GM12865 (cell line): ENCODE data around the gene CPXM2.

Experiments used
- DNase-seq: peaks from one replicate; pipeline ENCODE4 v3.0.0; 2010; ENCODE audit warnings: low read depth
- H3K4me3 ChIP-seq: 2 replicates; pipeline ENCODE4 v1.5.1; 2011; ENCODE audit warnings: mild to moderate bottlenecking, low read depth, low read length, control low read depth
- CTCF ChIP-seq: IDR thresholded peaks from 2 replicates; pipeline ENCODE4 v1.5.1; 2011; ENCODE audit warnings: low read length, control low read depth, low read depth, inconsistent platforms; ENCODE audit not compliant: insufficient read depth; ENCODE audit errors: missing control alignments

CPXM2 gene

GRCh38 chr10:123891144-123892071 is at the start of gene CPXM2:
Gene CPXM2 (minus strand): TSS chr10:123891807. CDS start chr10:123891659, 148 bp downstream.
- DNase-seq, result no peak
- no peak within 1 kb of the TSS for H3K4me3 ChIP-seq
- TF ChIP-seq CTCF, result no peak

- DNase-seq, result no peak
- H3K4me3 ChIP-seq, result no peak overlapping the region
- no peak for TF ChIP-seq CTCF
Measured at GRCh38 chr10:123939591-123939990, 48.0 kb upstream of the CPXM2 start.

GRCh38 chr10:123938890-123939289 is 47.3 kb upstream of the CPXM2 start:
- no peak for TF ChIP-seq CTCF
- no peak overlapping the region for H3K4me3 ChIP-seq
- no peak for DNase-seq

GRCh38 chr10:123936426-123936825 is 44.8 kb upstream of the CPXM2 start:
- TF ChIP-seq CTCF, result no peak
- no peak for DNase-seq
- no peak overlapping the region for H3K4me3 ChIP-seq

GRCh38 chr10:123935680-123936079 is 44.1 kb upstream of the CPXM2 start:
- no peak for TF ChIP-seq CTCF

GRCh38 chr10:123934846-123935245 is 43.2 kb upstream of the CPXM2 start:
- TF ChIP-seq CTCF, result no peak
- no peak for DNase-seq
- no peak overlapping the region for H3K4me3 ChIP-seq

More at GRCh38 chr10:123935680-123936079, 44.1 kb upstream of the CPXM2 start:
- H3K4me3 ChIP-seq, result no peak overlapping the region
- DNase-seq, result no peak
